Ascending aorta (tissue), 2 donors: ENCODE measurements around the gene INPP5D. TPM values are rescaled to one million over a fixed set of nuclear protein-coding genes. Genes with fewer than 3 reads are reported as not detected.

Source experiments
- DNase-seq, 2 donors: peaks; one replicate each; pipeline ENCODE4 v3.0.0-alpha.2; 2019; ENCODE audit warnings: low spot score in 2 of 2
- H3K27ac ChIP-seq, 2 donors: fragments of 200-600 bp; sonication (generic); one replicate each; pipeline ENCODE4 v1.5.1; 2016 to 2017; ENCODE audit warnings: mild to moderate bottlenecking in 1 of 2
- H3K27me3 ChIP-seq: fragments of 200-600 bp; sonication (generic); one replicate; pipeline ENCODE4 v1.5.1; 2017
- H3K36me3 ChIP-seq, 2 donors: fragments of 200-600 bp; sonication (generic); one replicate each; pipeline ENCODE4 v1.5.1; 2016
- H3K4me1 ChIP-seq, 2 donors: fragments of 200-600 bp; sonication (generic); one replicate each; pipeline ENCODE4 v1.5.1; 2016 to 2017; ENCODE audit warnings: mild to moderate bottlenecking in 1 of 2
- H3K4me3 ChIP-seq, 2 donors: fragments of 200-600 bp; sonication (generic); one replicate each; pipeline ENCODE4 v1.5.1; 2016 to 2017; ENCODE audit warnings: mild to moderate bottlenecking in 1 of 2
- H3K9me3 ChIP-seq, 2 donors: fragments of 200-600 bp; sonication (generic); one replicate each; pipeline ENCODE4 v1.5.1; 2016
- CTCF ChIP-seq, 3 experiments: fragments of 200-600 bp in 2 of 3; fragments of 450-650 bp in 1 of 3; sonication (generic) in 2 of 3; IDR thresholded peaks; one replicate each; pipeline ENCODE4 v1.5.1; 2016 to 2019; ENCODE audit warnings: antibody characterized with exemption in 3 of 3, mild to moderate bottlenecking in 1 of 3, moderate library complexity in 1 of 3
- intact Hi-C: fragments of 100-400 bp; cut with DNase I; formaldehyde crosslinking; loops from one replicate; pipeline ENCODE4 v1.15.1; 2023
- total RNA-seq: library from RNA; depleted of rRNA; stranded (reverse); fragments of >200 nt; gene quantifications from one replicate; pipeline ENCODE4 v1.1.0, GENCODE V29; 2016

The INPP5D gene
- total RNA-seq, 1 donor from 2014 or later: 21.7 TPM

GRCh38 chr2:233034091-233034882 is 25.9 kb upstream of the INPP5D start:
- no peak overlapping the region for H3K4me3 ChIP-seq
- peaks cover 0 to 4% of the 10 kb centered on the region in 2 donors for H3K4me1 ChIP-seq
- no peaks in the 10 kb centered on the region for H3K9me3 ChIP-seq
- no peak for TF ChIP-seq CTCF (IDR thresholded peaks at IDR 0.05)
- H3K27ac ChIP-seq: no peak overlapping the region
- H3K36me3 ChIP-seq: no peaks in the 10 kb centered on the region
- intact Hi-C loops: no loop called here
- no peaks in the 10 kb centered on the region for H3K27me3 ChIP-seq
- no peak for DNase-seq

GRCh38 chr2:233035426-233036161 is 24.5 kb upstream of the INPP5D start:
- no peak for TF ChIP-seq CTCF (IDR thresholded peaks at IDR 0.05)
- Histone ChIP-seq H3K9me3 (no peaks in the 10 kb centered on the region), H3K27me3 (no peaks in the 10 kb centered on the region), H3K4me3 (no peak overlapping the region), H3K36me3 (no peaks in the 10 kb centered on the region), H3K27ac (no peak overlapping the region), H3K4me1 (peaks cover 0 to 4% of the 10 kb centered on the region in 2 donors)
- DNase-seq: no peak
- intact Hi-C loops: no loop called here

- no peak for DNase-seq
- Histone ChIP-seq H3K27ac (no peak overlapping the region), H3K36me3 (no peaks in the 10 kb centered on the region), H3K27me3 (no peaks in the 10 kb centered on the region), H3K4me3 (no peak overlapping the region), H3K4me1 (peaks cover 0 to 4% of the 10 kb centered on the region in 2 donors), H3K9me3 (no peaks in the 10 kb centered on the region)
- intact Hi-C loops: no loop called here
- no peak for TF ChIP-seq CTCF (IDR thresholded peaks at IDR 0.05)
Observed at GRCh38 chr2:233036162-233036838, 23.8 kb upstream of the INPP5D start.

- intact Hi-C loops: no loop called here
- Histone ChIP-seq H3K27me3 (no peaks in the 10 kb centered on the region), H3K27ac (no peak overlapping the region), H3K4me3 (no peak overlapping the region), H3K36me3 (no peaks in the 10 kb centered on the region), H3K4me1 (peaks cover 0 to 1% of the 10 kb centered on the region in 2 donors), H3K9me3 (no peaks in the 10 kb centered on the region)
- DNase-seq: no peak
- TF ChIP-seq CTCF (IDR thresholded peaks at IDR 0.05): no peak
Observed at GRCh38 chr2:233037078-233037477, 23.1 kb upstream of the INPP5D start.

GRCh38 chr2:233039212-233039845 is 20.8 kb upstream of the INPP5D start:
- Histone ChIP-seq H3K27ac (no peak overlapping the region), H3K27me3 (no peaks in the 10 kb centered on the region), H3K9me3 (no peaks in the 10 kb centered on the region), H3K4me3 (no peak overlapping the region), H3K36me3 (no peaks in the 10 kb centered on the region), H3K4me1 (no peaks in the 10 kb centered on the region)
- intact Hi-C loops: no loop called here
- TF ChIP-seq CTCF (IDR thresholded peaks at IDR 0.05): no peak
- no peak for DNase-seq
